HUES6 (cell line): ENCODE measurements around the gene IGFBP5.

Experiments used
- H3K27ac ChIP-seq: 2 replicates; pipeline ENCODE4 v1.7.0; 2013; ENCODE audit warnings: low read depth, mild to moderate bottlenecking, low read length, inconsistent platforms
- H3K27me3 ChIP-seq: 2 replicates; pipeline ENCODE4 v1.6.1; 2013; ENCODE audit warnings: low read length; ENCODE audit not compliant: control insufficient read depth, insufficient read depth
- H3K36me3 ChIP-seq: 2 replicates; pipeline ENCODE4 v1.6.1; 2013; ENCODE audit warnings: low read length; ENCODE audit not compliant: control insufficient read depth, insufficient read depth
- H3K4me1 ChIP-seq: 2 replicates; pipeline ENCODE4 v1.6.1; 2013; ENCODE audit warnings: low read length; ENCODE audit not compliant: control insufficient read depth, insufficient read depth
- H3K4me3 ChIP-seq: 2 replicates; pipeline ENCODE4 v1.5.1; 2013; ENCODE audit warnings: low read depth, low read length
- H3K9ac ChIP-seq: one replicate; pipeline ENCODE4 v1.6.1; 2013; ENCODE audit warnings: mild to moderate bottlenecking, low read length
- H3K9me3 ChIP-seq: 2 replicates; pipeline ENCODE4 v1.6.1; 2013; ENCODE audit warnings: low read depth, low read length; ENCODE audit not compliant: control insufficient read depth, insufficient read depth

IGFBP5 gene, protein sequence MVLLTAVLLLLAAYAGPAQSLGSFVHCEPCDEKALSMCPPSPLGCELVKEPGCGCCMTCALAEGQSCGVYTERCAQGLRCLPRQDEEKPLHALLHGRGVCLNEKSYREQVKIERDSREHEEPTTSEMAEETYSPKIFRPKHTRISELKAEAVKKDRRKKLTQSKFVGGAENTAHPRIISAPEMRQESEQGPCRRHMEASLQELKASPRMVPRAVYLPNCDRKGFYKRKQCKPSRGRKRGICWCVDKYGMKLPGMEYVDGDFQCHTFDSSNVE

DNA sequence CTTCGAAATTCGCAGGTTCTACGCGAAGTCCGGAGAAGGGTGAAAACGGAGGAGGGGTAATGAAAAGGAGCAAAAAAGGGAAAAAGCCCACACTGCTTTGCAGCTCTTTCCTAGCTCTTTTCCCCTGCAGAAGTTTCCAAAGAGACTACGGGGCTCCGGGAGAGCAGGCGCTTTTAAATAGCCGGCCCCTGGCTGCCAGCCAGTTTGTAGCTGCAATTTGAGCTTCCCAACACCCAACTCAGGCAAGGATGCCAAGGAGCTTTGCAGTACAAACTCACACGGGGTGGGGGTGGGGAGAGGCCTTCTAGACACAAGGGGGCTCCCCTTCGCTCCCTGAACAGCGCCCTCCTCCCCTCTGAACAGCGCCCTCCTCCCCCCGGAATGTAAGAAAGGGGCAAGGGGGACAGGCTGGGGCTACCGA is at the start of gene IGFBP5:
Gene IGFBP5 (minus strand): TSS at position 149 of the 421 bp plus-strand sequence. CDS start 774 bp downstream, outside the sequence.
- H3K9ac ChIP-seq: peak within 1 kb of the TSS; percentile 9
- H3K4me1 ChIP-seq: peaks cover 18% of the 10 kb centered on the region
- no peaks in the 10 kb centered on the region for H3K9me3 ChIP-seq
- peaks cover 60% of the 10 kb centered on the region for H3K27me3 ChIP-seq
- H3K4me3 ChIP-seq: peak within 1 kb of the TSS; percentile 70
- no peaks in the 10 kb centered on the region for H3K36me3 ChIP-seq
- no peak within 1 kb of the TSS for H3K27ac ChIP-seq

DNA sequence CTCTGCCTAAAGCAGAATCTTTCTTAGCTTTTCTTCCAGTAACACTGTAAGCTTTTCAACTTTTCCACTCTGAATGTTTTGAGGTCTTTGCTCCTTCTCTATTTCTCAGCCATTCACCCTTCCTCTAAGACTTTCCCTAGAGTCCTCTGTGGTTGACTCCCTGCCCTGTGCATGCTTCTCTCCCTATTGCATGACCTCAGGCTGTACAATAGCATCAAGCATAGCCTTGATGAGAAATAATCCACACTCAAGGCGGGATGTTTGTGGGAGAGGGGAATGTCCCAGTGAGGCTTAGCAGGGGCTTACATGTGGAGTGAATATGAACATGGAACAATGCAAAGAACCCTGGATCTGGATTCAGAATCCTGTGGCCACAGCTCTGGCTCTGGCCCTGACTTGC is 48.4 kb upstream of the IGFBP5 start:
- Histone ChIP-seq H3K9ac (no peak overlapping the region), H3K9me3 (no peaks in the 10 kb centered on the region; the same call in 1 of the 2 replicates), H3K4me1 (no peaks in the 10 kb centered on the region), H3K36me3 (no peaks in the 10 kb centered on the region), H3K27ac (no peak overlapping the region), H3K27me3 (no peaks in the 10 kb centered on the region), H3K4me3 (no peak overlapping the region)

DNA sequence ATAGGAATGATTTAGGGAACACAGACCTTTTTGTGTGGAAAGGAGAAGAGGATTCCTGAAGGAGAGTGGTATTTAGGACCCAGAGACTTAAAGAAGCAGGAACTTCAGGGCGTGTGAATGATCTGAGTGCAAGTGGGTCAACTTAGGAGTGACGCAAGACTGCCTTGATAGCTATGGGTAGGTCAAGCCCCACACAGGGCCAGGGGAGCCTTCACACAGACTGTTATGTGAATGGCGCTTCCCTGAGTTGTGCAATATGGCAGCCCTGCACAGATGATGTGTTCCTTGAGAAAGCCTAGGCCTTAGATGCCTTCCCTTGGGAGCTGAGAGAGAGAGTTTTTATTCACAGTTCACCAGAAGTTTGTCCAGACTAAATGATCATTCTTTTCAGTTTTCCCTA is 47.1 kb upstream of the IGFBP5 start:
- H3K9ac ChIP-seq: no peak overlapping the region
- no peaks in the 10 kb centered on the region for H3K27me3 ChIP-seq
- H3K36me3 ChIP-seq: no peaks in the 10 kb centered on the region
- H3K27ac ChIP-seq: no peak overlapping the region
- no peaks in the 10 kb centered on the region; the same call in 1 of the 2 replicates for H3K9me3 ChIP-seq
- peaks cover 9% of the 10 kb centered on the region for H3K4me1 ChIP-seq
- no peak overlapping the region for H3K4me3 ChIP-seq

DNA sequence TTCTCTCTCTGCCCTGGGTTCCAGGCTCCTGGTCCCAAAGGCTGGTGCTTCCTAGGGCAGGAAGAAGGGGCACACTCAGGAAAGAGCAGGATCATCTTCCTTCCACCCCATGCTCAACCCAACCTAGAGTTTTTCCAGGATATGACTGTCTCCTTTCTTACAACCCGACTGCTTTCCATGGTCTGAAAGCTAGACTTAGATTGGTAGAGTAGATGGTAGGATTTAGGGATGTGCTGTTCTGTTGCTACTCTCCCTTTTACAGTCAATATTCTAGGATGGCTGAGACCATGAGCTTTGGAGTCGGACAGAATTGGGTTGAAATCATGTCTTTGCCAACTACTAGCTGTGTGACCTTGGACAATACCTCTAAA is 45.9 kb upstream of the IGFBP5 start:
- Histone ChIP-seq H3K27me3 (no peaks in the 10 kb centered on the region), H3K9me3 (no peaks in the 10 kb centered on the region; the same call in 1 of the 2 replicates), H3K36me3 (no peaks in the 10 kb centered on the region), H3K27ac (no peak overlapping the region), H3K9ac (no peak overlapping the region), H3K4me1 (peaks cover 9% of the 10 kb centered on the region), H3K4me3 (no peak overlapping the region)

DNA sequence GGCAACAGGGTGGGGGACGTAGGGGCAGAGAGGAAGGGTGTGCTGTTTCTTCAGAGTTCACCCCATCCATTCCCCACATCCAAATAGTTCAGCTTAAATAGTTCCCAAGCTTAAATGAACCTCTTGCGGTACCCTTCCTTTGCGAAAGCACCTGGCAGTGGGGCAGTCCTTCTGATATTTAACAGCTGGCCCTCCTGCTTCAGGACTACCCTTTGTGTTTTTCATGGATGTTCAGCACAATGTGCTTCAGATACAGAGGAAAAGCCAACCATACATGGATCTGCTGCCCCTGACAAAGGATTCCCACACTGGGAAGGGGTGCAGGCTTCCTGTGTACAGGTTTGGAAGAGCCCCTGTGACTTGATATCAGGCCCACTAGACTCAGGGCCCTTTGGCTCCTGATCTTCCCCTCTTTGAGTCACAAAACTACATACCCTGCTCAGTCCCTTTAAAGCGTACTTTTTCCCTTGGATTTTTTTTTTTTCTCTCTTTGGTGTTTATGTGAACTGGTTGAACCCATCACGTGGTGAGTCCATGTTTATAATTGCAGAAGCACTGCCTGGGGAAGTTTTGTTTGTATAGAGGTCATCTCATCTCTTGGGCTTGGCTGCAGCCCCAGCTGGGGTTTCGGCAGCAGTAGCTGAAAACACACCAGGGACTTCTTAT is 45.3 kb upstream of the IGFBP5 start:
- H3K9me3 ChIP-seq: no peaks in the 10 kb centered on the region
- no peak overlapping the region for H3K9ac ChIP-seq
- H3K4me3 ChIP-seq: no peak overlapping the region
- no peaks in the 10 kb centered on the region for H3K27me3 ChIP-seq
- H3K4me1 ChIP-seq: peaks cover 9% of the 10 kb centered on the region
- no peaks in the 10 kb centered on the region for H3K36me3 ChIP-seq
- H3K27ac ChIP-seq: no peak overlapping the region

DNA sequence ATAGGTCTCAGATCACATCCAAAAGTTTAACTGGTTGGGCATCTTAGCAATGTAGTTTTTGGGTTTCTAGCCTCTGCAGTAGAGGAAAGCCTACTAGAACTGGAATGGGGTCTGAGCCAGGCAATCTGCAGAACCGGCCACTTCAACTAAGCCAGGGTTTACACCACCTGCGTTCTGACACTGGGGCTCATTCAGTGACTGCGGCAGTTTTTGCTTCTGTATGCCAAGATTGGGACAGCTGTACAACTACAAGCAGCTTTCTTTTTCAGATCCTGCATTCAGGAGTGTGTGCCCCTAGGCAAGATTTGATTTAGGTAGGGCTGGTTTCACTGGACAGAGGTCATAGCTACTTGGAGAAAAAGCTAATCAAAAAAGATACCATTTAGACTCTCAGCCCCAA is 43.7 kb upstream of the IGFBP5 start:
- Histone ChIP-seq H3K4me3 (no peak overlapping the region), H3K36me3 (no peaks in the 10 kb centered on the region), H3K9me3 (no peaks in the 10 kb centered on the region), H3K9ac (no peak overlapping the region), H3K27me3 (no peaks in the 10 kb centered on the region), H3K4me1 (peaks cover 9% of the 10 kb centered on the region), H3K27ac (no peak overlapping the region)

DNA sequence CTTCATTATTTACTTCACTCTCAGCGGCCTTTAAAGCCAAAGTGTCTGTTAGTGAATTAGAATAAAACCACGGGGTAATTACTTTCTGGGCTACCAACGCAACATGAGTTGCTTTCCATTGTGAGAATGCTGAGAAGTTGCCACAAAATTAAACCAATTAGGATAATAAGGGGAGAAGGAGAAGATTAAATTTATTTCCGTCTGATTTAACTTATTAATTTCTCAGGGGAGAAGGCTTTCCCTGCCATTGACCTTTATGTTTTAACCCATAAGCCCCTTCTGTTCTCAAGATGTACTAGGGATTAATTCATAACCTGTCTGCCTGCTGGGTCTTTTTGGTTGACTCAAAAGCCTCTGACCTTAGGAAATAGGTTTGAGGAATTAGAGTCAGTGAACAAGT is 42.3 kb upstream of the IGFBP5 start:
- no peaks in the 10 kb centered on the region for H3K9me3 ChIP-seq
- no peaks in the 10 kb centered on the region for H3K36me3 ChIP-seq
- H3K9ac ChIP-seq: no peak overlapping the region
- H3K4me1 ChIP-seq: peaks cover 9% of the 10 kb centered on the region
- H3K4me3 ChIP-seq: no peak overlapping the region
- no peaks in the 10 kb centered on the region for H3K27me3 ChIP-seq
- H3K27ac ChIP-seq: no peak overlapping the region

DNA sequence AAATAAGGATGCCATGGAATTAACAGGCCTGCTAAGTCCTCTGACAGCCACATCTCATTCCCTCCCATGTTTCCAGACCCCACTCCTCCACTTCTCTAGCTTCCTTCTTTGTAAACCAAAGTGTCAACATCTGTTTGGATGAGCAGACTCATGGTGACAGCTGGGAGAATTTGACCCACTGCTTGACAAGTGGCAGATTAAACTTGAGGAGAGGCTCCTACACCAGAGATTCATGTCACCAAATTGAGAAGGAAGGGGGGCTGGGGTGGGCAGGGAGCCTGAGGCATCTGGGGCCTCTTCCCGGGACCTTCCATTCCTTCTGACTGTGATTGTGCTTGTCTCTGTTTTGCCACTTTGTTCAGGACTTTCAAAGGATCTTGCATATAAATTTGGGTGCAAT is 41.0 kb upstream of the IGFBP5 start:
- peaks cover 9% of the 10 kb centered on the region for H3K4me1 ChIP-seq
- no peak overlapping the region for H3K27ac ChIP-seq

DNA sequence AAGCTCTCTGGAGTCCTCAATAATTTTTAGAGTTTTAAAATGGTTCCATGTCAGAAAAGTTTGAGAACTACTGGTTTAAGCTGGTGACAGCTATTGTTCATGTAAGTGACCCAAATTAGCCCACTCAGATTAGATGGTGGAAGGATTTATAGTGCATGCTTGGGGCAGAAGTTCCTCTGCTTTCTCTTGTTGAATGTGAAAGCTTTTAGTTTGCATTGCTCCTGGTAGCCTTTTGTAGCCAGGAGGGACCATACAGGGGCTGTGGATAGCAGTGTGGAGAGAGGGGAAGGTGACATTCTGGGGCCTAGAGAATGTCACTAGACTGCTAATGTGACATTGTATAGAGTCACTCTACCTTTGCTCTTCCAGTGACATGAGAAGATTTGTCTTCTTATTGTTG is 40.3 kb upstream of the IGFBP5 start:
- Histone ChIP-seq H3K9me3 (no peaks in the 10 kb centered on the region), H3K4me3 (no peak overlapping the region), H3K4me1 (peaks cover 9% of the 10 kb centered on the region), H3K27me3 (no peaks in the 10 kb centered on the region), H3K27ac (no peak overlapping the region), H3K9ac (no peak overlapping the region), H3K36me3 (no peaks in the 10 kb centered on the region)

More for the DNA sequence above, 41.0 kb upstream of the IGFBP5 start:
- Histone ChIP-seq H3K9ac (no peak overlapping the region), H3K9me3 (no peaks in the 10 kb centered on the region), H3K4me3 (no peak overlapping the region), H3K36me3 (no peaks in the 10 kb centered on the region), H3K27me3 (no peaks in the 10 kb centered on the region)

DNA sequence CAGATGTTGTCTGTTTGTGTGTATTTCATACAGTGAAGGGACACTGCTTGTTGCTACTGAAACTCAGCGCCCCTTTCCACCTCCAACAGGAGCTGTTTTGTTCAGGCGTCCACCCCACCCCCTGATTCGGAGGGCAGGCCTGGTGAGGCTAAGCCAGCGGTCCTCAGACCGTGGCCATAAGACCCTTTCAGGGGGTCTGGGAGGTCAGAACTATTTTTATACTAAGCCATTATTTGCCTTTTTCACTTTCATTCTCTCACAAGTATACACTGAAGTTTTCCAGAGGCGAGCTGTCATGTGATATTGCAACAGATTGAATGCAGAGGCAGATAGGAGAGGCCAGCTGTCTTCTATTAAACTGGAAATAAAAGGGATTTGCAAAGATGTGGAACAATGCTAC is 39.7 kb upstream of the IGFBP5 start:
- Histone ChIP-seq H3K4me3 (no peak overlapping the region), H3K27me3 (no peaks in the 10 kb centered on the region), H3K36me3 (no peaks in the 10 kb centered on the region), H3K9ac (no peak overlapping the region), H3K9me3 (no peaks in the 10 kb centered on the region), H3K4me1 (peaks cover 9% of the 10 kb centered on the region), H3K27ac (no peak overlapping the region)

DNA sequence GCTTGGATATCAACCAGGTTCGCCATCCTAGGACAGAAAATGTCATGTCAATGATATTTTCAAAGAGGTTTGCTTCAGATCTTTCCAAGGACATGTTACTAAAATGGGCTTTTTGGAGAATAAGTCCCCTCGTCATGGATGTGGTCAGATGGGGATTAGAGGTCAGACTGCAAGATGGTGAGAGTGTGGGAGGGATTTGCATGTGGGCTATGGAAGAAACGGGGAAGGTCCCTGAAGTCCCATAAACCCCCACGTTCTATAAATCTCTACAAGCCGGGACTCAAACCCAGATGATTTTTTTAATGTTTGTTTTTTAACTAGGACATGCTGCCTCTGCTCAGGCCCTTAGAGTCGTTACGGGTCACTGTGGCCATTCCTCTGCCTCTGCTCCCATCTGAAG is 37.7 kb upstream of the IGFBP5 start:
- Histone ChIP-seq H3K9me3 (no peaks in the 10 kb centered on the region), H3K9ac (no peak overlapping the region), H3K36me3 (no peaks in the 10 kb centered on the region), H3K27ac (no peak overlapping the region), H3K4me1 (peaks cover 3% of the 10 kb centered on the region), H3K4me3 (no peak overlapping the region), H3K27me3 (no peaks in the 10 kb centered on the region)
